GM21381 (cell line): Measurements from ENCODE around the gene ASCC1.
A peak's percentile ranks its signal among the peaks of the same experiment; 100 is the strongest.
"Not testable (repeated sequence)": the region's sequence is repeated elsewhere in the genome, so short reads cannot be mapped to it uniquely, and the experiment has no call there.

ENCODE experiments used
- ATAC-seq: cut with Tn5 transposase; IDR thresholded peaks from one replicate; pipeline ENCODE4 v1.9.1; 2021; ENCODE audit warnings: mild to moderate bottlenecking, moderate library complexity; ENCODE audit not compliant: unreplicated experiment

Gene ASCC1

DNA sequence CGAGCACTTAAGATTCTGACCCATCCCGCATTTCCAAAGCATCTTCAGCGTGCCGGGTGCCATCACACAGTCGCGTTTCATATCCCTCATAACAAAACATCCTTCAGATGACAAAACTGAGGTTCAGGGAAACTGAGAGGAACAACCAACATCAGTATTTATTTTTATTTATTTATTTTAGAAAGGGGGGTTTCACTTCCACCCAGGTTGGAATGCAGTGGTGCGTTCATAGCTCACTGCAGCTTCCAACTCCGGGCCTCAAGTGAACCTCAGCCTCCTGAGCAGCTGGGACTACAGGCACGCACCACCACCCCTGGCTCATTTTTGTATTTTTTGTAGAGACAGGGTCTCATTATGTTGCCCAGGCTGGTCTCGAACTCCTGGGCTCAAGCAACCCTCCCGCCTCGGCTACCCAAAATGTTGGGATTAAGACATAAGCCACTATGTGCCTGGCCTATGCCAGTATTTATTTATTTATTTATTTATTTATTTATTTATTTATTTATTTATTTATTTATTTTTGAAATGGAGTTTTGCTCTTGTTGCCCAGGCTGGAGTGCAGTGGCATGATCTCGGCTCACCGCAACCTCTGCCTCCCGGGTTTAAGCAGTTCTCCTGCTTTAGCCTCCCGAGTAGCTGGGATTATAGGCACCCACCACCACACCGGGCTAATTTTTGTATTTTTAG, 33.2 kb upstream of the ASCC1 start:
- not testable (repeated sequence) for ATAC-seq

DNA sequence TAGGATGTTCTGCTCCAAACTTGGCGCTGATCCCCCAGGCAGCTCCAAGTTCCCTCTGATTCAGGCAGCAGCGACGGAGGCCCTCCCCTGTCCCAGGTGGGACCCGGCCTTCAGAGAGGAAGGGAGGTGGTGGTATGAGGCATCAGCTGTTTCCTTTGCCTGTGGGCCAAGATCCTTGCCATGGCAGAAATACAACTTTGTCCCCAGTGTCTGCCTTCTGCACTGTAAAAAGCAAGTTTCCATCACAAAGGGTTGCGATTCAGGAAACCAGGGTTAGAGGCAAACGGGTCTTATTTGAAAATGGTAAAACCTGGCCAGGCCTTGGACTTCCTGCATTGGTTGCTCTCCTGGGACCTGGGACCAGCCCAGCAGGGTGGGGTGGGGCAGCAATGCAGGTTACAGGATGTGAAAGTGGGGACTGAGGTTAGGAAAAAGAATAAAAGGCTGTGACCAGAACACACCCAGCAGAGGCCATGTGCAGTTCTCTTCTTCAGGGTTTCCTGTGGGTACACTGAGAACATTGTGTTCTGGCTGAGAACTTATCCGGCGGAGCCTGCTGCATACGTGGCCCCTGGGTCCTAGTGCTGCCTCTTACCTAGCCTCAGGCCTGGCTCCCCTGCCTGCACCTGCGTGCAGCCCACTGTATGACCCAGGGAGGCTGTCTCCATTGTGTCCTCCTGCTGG, 32.5 kb upstream of the ASCC1 start:
- peak; percentile 88 for ATAC-seq

DNA sequence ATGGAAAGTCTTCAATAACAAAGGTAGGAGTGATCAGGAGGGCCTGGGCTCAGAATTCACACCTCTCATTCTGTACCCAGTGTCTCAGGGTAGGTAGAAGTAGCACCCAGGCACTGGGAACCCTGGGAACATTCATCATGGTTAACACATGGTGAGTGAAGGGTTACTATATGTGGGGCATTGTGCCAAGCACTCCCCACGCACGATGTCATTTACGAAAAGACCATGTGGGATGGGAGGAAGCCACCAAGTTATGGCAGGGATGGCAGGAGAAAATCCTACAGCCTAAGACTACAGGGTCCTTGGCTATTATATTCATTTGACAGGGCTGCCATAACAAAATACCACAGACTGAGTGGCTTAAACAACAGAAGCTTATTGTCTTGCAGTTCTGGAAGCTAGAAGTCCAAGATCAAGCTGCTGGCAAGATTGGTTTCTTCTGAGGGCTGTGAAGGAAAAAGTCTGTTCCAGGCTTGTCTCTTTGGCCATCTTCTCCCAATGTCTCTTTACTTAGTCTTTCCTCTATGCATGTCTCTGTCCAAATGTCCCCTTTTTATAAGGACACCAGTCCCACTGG, 30.0 kb upstream of the ASCC1 start:
- ATAC-seq = no peak

DNA sequence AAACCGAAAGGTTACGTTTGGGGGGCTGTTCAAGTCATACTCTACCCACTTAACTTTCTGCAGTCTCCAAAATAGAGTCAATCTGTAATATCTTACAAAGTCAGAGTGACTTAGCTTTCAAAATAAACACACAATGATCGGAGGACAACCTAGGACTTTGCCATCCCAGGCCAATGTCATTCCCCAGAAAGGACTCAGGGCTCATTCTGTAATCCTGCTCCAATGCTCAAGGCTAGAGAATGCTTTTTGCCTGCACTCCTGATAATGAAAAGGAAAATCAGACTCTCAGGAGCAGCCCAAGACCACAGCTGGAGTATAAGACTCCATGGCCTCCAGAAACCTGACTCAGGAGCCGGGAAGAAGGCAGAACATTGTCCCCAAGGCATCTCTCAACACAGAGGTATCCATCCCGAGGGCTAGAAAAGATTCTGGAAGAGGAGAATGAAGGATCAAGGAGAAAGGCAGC, 28.5 kb upstream of the ASCC1 start:
- no peak for ATAC-seq

DNA sequence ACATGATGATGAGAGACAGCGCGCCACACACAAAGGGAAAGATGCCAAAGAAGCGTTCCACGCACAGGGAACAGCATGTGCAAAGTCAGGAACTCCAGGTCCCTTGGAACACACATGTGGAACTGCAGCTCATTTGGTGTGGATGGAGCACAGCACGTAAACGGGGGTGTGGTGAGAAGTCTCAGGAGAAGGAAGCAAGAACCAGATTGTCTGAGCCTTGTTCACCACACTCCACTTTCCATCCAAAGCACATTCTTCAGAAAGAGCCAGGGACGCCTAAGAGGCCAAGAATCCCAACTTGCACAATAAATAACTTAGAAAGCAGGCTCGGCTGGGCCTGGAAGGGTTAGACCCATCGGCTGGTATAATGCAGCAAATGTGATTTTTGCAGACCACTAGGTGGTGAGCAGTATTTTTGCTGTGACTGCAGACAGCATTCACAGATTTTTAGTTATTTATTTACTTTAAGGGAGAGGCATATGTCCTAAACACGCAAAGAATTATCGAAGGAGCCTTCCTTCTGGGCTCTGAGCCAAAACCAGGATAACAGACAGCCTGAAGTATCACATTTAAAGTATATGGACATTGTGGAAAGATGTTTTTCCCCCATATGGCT, 27.9 kb upstream of the ASCC1 start:
- no peak for ATAC-seq

DNA sequence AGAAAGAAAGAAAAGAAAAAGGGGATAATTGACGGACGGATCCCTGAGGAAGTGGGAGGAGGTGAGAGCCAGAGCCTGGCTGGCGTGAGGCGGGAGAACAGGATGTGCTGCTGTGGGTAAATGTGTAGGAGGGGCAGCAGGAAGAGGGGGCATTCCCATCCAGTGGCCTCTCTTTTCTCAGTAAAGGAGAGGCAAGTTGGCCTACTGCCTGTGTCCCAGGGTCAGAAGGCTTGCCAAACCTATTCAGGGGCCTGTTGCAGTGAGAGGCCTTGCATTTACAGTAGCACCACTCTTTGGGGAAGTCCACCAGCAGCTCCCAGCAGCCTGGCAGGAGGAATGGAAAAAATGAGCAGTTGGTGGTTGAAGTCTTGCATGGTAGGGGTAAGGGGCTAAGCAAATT, 26.6 kb upstream of the ASCC1 start:
- no peak for ATAC-seq

DNA sequence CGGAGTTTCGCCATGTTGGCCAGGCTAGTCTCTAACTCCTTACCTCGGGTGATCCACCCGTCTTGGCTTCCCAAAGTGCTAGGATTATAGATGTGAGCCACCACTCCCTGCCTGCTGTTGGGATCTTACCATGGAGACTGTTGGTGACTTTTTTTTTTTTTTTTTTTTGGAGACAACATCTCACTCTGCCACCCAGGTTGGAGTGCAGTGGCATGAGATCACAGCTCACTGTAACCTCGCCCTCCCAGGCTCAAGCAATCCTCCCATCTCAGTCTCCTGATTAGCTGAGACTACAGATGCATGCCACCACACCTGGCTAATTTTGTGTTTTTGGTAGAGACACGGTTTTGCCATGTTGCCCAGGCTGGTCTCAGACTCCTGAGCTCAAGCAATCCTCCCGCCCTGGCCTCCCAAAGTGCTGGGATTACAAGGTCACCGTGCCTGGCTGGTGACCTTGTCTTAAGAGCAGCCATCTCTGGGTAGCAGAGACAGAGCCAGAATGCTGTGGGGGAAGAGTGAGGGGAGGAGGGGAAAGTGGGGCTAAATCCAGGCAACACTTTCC, 25.7 kb upstream of the ASCC1 start:
- ATAC-seq = no peak

DNA sequence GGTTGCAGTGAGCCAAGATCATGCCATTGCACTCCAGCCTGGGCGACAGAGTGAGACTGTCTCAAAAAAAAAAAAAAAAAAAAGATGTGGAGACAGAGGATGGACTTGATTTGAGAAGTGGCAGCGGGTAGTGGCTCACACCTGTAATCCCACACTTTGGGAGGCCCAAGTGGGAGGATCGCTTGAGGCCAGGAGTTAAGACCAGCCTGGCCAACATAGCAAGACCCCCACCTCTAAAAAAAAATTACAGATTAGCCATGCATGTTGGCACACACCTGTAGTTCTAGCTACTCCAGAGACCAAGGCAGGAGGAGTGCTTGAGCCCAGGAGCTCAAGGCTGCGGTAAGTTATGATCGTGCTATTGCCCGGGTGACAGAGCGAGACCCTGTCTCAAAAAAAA, 24.3 kb upstream of the ASCC1 start:
- no peak for ATAC-seq

DNA sequence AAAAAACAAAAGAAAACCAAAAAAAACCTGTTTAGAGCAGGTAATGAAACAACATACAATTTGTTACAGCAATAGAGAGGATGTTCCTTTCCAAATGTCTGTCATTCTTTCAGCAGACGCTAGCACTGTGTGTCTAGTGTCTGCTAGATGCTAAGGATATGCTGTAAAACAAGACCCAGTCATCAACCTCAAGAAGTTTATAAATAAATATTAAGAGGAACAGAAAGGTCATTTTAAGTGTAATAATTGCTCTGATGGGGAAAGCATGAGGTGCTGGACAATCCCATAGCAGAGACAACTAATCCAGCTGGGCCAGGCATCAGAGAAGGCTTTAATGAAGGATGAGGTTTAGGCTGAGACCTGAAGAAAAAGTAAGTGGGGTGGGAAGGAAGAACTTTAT, 23.3 kb upstream of the ASCC1 start:
- no peak for ATAC-seq

DNA sequence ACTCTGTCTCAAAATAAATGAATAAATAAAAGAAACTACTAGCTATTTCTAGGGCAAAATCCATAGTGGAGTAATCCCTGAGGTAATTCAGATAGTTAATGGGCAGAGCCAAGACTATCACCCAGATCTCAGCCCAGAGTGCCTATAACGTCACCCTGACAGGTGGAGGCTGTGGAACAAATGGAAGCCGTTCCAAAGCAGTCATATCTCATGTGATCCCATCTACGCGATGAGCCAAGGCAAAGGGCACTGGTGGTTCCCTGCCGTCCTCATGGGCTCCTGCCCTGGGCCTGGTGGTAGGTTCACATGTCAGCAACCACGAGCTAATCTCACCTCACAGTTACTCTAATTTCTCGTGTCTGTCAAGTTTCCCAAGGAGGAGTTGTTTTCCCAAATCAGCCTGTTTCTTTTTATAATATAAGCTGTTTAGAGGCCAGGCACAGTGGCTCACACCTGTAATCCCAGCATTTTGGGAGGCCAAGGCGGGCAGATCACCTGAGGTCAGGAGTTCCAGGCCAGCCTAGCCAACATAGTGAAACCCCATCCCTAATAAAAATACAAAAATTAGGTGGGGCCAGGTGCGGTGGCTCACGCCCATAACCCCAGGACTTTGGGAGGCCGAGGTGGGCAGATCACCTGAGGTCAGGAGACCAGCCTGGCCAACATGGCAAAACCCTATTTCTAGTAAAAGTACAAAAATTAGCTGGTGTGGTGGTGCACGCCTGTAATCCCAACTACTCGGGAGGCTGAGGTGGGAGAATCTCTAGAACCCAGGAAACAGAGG, 22.5 kb upstream of the ASCC1 start:
- ATAC-seq = no peak

DNA sequence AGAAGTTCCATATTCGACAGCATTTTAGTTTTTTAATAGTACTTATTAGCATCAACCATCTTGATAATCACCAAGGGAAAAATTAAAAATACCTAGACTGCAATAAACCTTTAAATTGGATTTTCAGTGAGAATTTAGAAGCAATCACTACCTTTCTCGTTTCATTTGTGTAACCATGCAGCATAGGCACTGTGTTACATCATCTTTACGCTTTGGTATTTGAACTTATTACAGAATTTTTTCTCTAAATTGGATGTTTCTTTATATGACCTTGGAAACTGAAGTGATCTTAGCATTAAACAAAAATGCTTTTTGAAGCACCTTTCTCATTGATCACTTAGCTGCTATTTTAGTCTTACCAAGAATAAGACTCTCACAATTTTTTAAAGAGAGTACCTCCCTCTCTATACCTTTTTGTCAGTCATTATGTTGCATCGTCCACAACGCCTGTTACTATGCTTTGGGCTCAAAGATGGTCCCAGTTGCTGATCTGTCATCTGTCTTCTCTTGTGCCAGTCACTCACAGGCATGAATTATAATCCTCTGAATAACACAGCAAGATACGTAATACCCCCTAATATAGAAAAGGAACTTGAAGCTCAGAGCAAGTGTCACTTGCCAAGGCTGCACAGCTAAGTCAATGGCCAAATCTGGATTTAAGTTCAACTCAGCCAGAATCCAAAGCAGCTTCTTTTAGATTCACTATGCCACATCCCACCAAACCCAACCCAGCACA, 19.6 kb upstream of the ASCC1 start:
- ATAC-seq = no peak

DNA sequence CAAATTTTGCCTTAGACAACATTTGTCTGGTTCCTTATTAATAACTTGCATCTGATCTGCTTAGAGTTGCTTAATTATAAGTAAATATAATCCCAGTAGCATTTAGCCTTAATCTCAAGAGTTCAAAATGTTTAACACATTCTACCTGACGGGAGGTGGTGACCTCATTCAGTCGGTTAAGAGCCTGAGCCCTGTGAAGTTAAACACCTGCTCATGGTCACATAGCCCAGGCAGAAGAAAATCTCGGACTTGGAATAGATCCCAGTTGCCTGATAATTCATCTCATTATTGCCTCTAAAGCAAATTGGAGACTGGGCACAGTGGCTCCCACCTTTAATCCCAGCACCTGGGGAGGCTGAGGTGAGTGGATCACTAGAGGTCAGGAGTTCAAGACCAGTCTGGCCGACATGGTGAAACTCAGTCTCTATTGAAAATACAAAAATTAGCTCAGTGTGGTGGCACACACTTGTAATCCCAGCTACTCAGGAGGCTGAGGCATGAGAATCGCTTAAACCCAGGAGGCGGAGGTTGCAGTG, 18.6 kb upstream of the ASCC1 start:
- no peak for ATAC-seq

DNA sequence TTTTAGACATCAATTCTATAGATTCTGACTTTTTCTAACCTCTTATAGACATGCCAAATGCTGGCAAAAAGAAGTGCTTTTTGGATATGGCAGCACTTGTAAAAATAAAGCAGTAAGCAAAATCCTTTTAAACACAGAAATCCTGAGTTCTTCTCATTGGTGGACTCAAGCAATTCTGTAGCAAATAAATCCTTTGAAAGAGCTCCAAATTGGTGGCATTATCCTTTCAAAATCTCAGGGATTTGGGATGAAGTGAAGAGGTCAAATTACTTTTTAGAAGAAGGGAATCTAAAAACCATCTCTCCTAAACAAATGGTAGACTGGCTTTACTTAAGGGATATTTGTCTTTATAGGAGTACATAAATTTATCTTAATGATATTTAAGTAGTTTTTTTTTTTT, 17.5 kb upstream of the ASCC1 start:
- no peak for ATAC-seq

DNA sequence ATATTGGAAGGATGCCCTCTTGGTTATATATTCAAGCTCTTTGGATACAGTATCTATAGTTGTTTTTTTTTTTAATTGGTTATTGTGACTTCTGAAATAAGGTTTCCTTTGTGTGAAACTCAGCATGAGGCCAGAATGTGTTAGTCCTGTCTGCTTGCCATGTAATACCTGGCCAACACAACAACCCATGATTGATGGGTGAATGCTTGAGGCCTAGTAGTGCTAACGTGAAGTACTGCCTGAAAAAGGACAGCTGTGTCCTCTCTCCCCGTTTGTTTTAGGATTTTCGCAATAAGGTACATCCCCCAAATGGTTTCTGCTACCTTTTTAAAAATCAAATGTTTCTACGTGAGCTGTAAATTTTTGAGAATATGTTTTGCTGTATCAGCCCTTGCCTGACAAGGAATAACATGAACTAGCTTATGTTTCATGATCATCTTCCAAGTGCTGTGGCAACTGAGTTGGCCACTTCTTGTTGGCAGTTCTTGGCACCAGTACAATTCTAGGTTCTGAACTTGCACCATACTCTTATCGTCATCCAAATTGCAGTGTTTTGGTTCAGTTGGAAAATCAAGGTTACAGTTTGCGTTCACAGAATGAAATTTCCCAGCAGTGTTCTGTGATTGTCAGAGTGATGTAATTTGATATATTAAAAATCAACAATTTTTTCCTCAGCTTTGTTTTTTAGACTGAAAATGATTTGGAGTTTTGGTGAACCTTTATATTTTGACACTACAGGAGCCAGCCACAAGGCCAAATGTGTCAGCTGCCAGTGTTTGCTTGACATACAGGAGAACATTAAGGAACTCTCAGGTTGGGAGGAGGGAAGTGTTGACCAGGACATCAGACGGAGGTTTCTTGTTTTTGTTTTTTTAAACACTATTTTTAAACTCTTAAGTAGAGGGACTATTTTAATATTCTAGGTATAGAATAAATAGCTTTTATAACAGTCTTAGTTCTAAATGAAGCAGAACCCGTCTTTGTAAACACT, 13.5 kb upstream of the ASCC1 start:
- ATAC-seq = no peak

DNA sequence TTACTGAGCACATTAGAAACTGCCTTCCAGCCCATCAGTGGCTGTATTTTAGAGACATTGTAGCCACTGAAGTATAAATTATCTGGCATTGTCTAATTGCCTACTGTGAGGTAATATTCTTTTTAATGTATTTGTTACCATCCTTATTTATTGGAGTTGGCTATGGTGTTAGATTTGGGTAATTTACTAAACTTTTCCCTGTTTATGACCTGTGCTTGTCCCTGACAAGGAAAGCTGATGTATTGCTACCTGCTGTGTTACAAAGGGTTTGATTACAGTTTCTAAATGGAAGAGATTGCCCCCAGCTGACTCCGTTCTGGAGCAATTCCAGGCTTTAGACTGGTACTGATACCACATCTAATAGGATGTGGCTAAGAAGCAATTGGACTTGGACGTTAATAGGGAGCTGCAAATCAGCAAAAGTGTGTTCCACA, 12.3 kb upstream of the ASCC1 start:
- no peak for ATAC-seq

DNA sequence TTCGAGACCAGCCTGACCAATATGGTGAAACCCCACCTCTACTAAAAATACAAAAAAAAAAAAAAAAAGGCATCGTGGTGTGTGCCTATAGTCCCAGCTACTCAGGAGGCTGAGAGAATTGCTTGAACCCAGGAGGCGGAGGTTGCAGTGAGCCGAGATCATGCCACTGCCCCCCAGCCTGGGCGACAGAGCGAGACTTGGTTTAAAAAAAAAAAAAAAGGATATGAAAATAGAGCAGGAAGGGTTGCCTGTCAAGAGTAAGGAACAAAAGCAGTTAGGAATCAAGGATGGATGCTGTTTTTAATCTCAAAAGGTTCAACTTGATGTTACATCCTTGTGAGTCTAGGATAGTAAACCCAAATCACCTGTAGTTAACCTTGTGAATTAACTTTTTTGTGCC, 11.8 kb upstream of the ASCC1 start:
- no peak for ATAC-seq

DNA sequence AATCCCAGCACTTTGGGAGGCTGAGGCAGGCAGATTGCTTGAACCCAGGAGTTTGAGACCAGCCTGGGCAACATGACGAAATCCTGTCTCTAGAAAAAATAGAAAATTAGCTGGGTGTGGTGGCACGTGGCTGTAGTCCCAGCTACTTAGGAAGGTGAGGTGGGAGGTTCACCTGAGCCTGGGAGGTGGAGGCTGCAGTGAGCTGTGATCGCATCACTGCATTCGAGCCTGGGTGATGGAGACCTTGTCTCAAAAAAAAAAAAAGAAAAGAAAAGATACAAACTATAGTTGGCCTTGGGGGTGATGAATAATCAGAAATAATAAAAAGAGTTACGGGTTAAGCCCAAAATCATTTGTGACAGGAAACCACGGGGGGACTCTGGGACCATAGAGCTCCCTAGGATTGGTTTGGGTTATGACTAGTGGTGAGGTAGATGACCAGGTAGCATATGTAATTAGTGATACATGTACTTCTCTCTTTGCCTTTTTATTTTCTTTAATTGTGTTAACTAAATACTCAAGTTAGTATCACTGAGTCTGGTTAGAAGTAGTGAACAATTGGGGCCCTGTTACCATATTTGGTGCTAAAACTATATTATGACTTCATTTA, 10.4 kb upstream of the ASCC1 start:
- ATAC-seq = no peak

DNA sequence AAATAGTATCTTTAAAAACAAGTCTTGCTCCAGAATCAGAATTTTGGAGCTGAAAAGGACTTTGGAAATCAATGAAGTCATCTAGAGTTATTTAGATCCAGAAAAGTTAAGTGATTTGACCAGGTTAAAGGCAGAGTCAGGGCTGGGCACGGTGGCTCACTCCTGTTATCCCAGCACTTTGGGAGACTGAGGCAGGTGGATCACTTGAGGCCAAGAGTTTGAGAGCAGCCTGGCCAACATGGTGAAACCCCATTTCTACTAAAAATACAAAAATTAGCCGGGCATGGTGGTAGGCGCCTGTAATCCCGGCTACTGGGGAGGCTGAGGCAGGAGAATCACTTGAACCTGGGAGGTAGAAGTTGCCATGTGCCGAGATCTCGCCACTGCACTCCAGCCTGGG, 8.1 kb upstream of the ASCC1 start:
- not testable (repeated sequence) for ATAC-seq
